Activated CD4-positive, alpha-beta memory T cell treated with anti-CD3 and anti-CD28 coated beads for 36 hours (primary cell): Measurements from ENCODE around the gene STRC. TPM values are rescaled to one million over a fixed set of nuclear protein-coding genes. Genes with fewer than 3 reads are reported as not detected.

Experiments used
- CTCF ChIA-PET: fragments of 350-600 bp; sonication (Branson Sonifier 250); formaldehyde crosslinking; loops from one replicate; lab custom pipeline; 2021; ENCODE audit warnings: antibody characterized with exemption, inconsistent platforms; lab: Charles Lee
- POLR2A ChIA-PET: fragments of 350-600 bp; sonication (Branson Sonifier 250); formaldehyde crosslinking; loops from one replicate; lab custom pipeline; 2021; ENCODE audit warnings: antibody characterized with exemption; lab: Charles Lee
- DNase-seq: peaks from one replicate; pipeline ENCODE4 v3.0.0-alpha.2; 2020
- H3K27ac Mint-ChIP-seq: one replicate; pipeline ENCODE4 v1.8.0; 2021; ENCODE audit warnings: mixed read lengths
- H3K27me3 Mint-ChIP-seq: one replicate; pipeline ENCODE4 v1.8.0; 2021; ENCODE audit warnings: mixed read lengths
- H3K36me3 Mint-ChIP-seq: one replicate; pipeline ENCODE4 v1.8.0; 2021; ENCODE audit warnings: mixed read lengths
- H3K4me1 Mint-ChIP-seq: one replicate; pipeline ENCODE4 v1.8.0; 2021; ENCODE audit warnings: low read depth, mixed read lengths
- H3K4me3 Mint-ChIP-seq: one replicate; pipeline ENCODE4 v1.8.0; 2021; ENCODE audit warnings: mild to moderate bottlenecking, mixed read lengths
- H3K9me3 Mint-ChIP-seq: one replicate; pipeline ENCODE4 v1.8.0; 2021; ENCODE audit warnings: mixed read lengths
- intact Hi-C: fragments of 100-400 bp; cut with micrococcal nuclease; formaldehyde crosslinking; loops from one replicate; pipeline ENCODE4 v1.15.1; 2023
- total RNA-seq, 2 experiments: library from RNA; stranded (reverse); gene quantifications; one replicate each; pipeline ENCODE4 v1.2.3, GENCODE V29; 2021

The STRC gene
- total RNA-seq, 2 experiments from 2014 or later: 0.44 to 0.57 TPM

GRCh38 chr15:43550527-43551363, 67.9 kb downstream of the STRC start:
- DNase-seq: no peak
- intact Hi-C loops: no loop called here
- POLR2A ChIA-PET: no interaction called here
- Mint-ChIP-seq H3K4me3 (no peak overlapping the region), H3K27me3 (no peaks in the 10 kb centered on the region), H3K4me1 (no peaks in the 10 kb centered on the region), H3K36me3 (peaks cover 16% of the 10 kb centered on the region), H3K27ac (no peak overlapping the region), H3K9me3 (no peaks in the 10 kb centered on the region)
- CTCF ChIA-PET: no interaction called here

Other genes starting within 250 kb of the STRC start
- 10 to 100 TPM; 20.6 to 20.9 TPM for gene ZSCAN29, start 247.8 kb downstream of the STRC start, total RNA-seq
- 10 to 100 TPM; 37.3 to 37.6 TPM for gene TUBGCP4, start 247.7 kb downstream of the STRC start, total RNA-seq
- gene TP53BP1, start 125.6 kb downstream of the STRC start, total RNA-seq: 10 to 100 TPM; 26.4 to 32.0 TPM
- 1 to 10 TPM; 1.5 TPM for gene MAP1A, start 101.2 kb downstream of the STRC start, total RNA-seq
- 10 to 100 TPM; 38.6 to 44.2 TPM for gene PPIP5K1, start 28.6 kb downstream of the STRC start, total RNA-seq
- gene CKMT1B, start 24.8 kb downstream of the STRC start, total RNA-seq: under 1 TPM in 1 of 2 experiments, not detected in 1; 0.36 TPM
- gene CATSPER2, start 30.0 kb upstream of the STRC start, total RNA-seq: 1 to 10 TPM; 5.1 to 5.5 TPM
- under 1 TPM; 0.33 to 0.41 TPM for gene CKMT1A, start 75.1 kb upstream of the STRC start, total RNA-seq
- 100 to 1,000 TPM; 286 to 291 TPM for gene PDIA3, start 127.6 kb upstream of the STRC start, total RNA-seq
- gene ELL3, start 158.2 kb upstream of the STRC start, total RNA-seq: 1 to 10 TPM; 2.4 to 2.9 TPM
- 100 to 1,000 TPM; 787 to 817 TPM for gene SERF2, start 173.5 kb upstream of the STRC start, total RNA-seq
- gene SERINC4, start 181.4 kb upstream of the STRC start, total RNA-seq: under 1 TPM; 0.10 to 0.15 TPM
- 10 to 100 TPM; 16.7 to 19.1 TPM for gene HYPK, start 181.8 kb upstream of the STRC start, total RNA-seq
- gene MFAP1, start 205.9 kb upstream of the STRC start, total RNA-seq: 10 to 100 TPM; 37.2 to 38.0 TPM
- gene WDR76, start 208.2 kb upstream of the STRC start, total RNA-seq: 10 to 100 TPM; 89.9 to 93.2 TPM